ENCODE data around the gene CNDP1.

The CNDP1 gene

GRCh38 chr18:74631623-74632350 is 97.5 kb downstream of the CNDP1 start:
- H3K23ac ChIP-seq (ENCODE audit: low read length): no peak overlapping the region
- no peaks in the 10 kb centered on the region for H3K9me3 ChIP-seq (ENCODE audit: insufficient read depth, low read depth, low read length)
- no peak overlapping the region for H3K4ac ChIP-seq (ENCODE audit: low read depth, low read length)
- no peak overlapping the region for H2BK120ac ChIP-seq (ENCODE audit: insufficient read depth, low read length, poor library complexity)
- no peak overlapping the region for H3K18ac ChIP-seq (ENCODE audit: low read length)
- H3K36me3 ChIP-seq (ENCODE audit: control insufficient read depth in 1 of 2, insufficient read depth in 2 of 2, low read length in 2 of 2): peaks cover 0 to 2% of the 10 kb centered on the region in 2 experiments
- H3K27ac ChIP-seq (ENCODE audit: low read depth, low read length): no peak overlapping the region
- no peaks in the 10 kb centered on the region for H3K27me3 ChIP-seq (ENCODE audit: insufficient read depth, low read length)
- H2BK5ac ChIP-seq (ENCODE audit: low read depth, low read length, poor library complexity): no peak overlapping the region
- H3K4me3 ChIP-seq (ENCODE audit: low read depth, low read length): no peak overlapping the region
- H4K91ac ChIP-seq (ENCODE audit: low read depth, low read length): no peak overlapping the region
- H3K4me1 ChIP-seq (ENCODE audit: control insufficient read depth in 1 of 2, insufficient read depth in 2 of 2, low read length in 2 of 2): peaks cover 6 to 22% of the 10 kb centered on the region in 2 experiments
- WGBS (ENCODE audit: extremely low coverage, insufficient coverage, insufficient read length): no CpG with 5 or more reads among the region's 13 CpGs
- H4K12ac ChIP-seq (ENCODE audit: low read depth, low read length): no peak overlapping the region
- no peak overlapping the region for H2AFZ ChIP-seq (ENCODE audit: insufficient read depth, low read length, poor library complexity)
- H3K79me1 ChIP-seq (ENCODE audit: low read length): no peaks in the 10 kb centered on the region
- no peaks in the 10 kb centered on the region for H3K79me2 ChIP-seq (ENCODE audit: control insufficient read depth, insufficient read depth, low read length, poor library complexity)
- H2BK12ac ChIP-seq (ENCODE audit: low read length): no peak overlapping the region
- no peak overlapping the region for H3K4me2 ChIP-seq (ENCODE audit: low read length)
- no peak overlapping the region for H3K9ac ChIP-seq (ENCODE audit: low read length)
- no peak overlapping the region for H3K14ac ChIP-seq (ENCODE audit: low read length)
- H4K8ac ChIP-seq (ENCODE audit: low read depth, low read length): no peak overlapping the region
- H2AK5ac ChIP-seq (ENCODE audit: low read length): no peak overlapping the region
- DNase-seq: peak in 1 of 2 donors; percentile 37

DNA sequence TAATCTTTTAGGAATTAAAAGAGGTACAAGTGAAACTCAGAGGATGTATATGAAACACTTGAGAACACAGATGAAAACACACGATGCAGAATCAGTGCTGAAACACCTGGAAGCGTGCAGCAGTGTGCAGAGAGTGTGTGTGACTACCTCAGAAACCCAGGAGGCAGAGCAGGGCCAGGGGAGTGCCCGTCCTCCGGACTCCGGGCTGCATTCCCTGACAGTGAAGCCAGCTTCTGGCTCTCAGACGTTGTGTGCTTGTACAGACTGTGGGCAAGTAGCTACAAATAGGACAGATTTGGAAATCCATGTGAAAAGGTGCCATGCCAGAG is 98.0 kb downstream of the CNDP1 start:
- no peak overlapping the region for H3K18ac ChIP-seq (ENCODE audit: low read length)
- H3K79me2 ChIP-seq (ENCODE audit: control insufficient read depth, insufficient read depth, low read length, poor library complexity): no peaks in the 10 kb centered on the region
- no peak overlapping the region for H3K4me3 ChIP-seq (ENCODE audit: low read depth, low read length)
- no peak overlapping the region for H3K9ac ChIP-seq (ENCODE audit: low read length)
- H3K14ac ChIP-seq (ENCODE audit: low read length): no peak overlapping the region
- H3K27ac ChIP-seq (ENCODE audit: low read depth, low read length): no peak overlapping the region
- no peak overlapping the region for H2BK5ac ChIP-seq (ENCODE audit: low read depth, low read length, poor library complexity)
- no peak overlapping the region for H4K12ac ChIP-seq (ENCODE audit: low read depth, low read length)
- no peak overlapping the region for H2AK5ac ChIP-seq (ENCODE audit: low read length)
- no peak overlapping the region for H3K4me2 ChIP-seq (ENCODE audit: low read length)
- H3K23ac ChIP-seq (ENCODE audit: low read length): no peak overlapping the region
- peaks cover 6 to 22% of the 10 kb centered on the region in 2 experiments for H3K4me1 ChIP-seq (ENCODE audit: control insufficient read depth in 1 of 2, insufficient read depth in 2 of 2, low read length in 2 of 2)
- no peaks in the 10 kb centered on the region for H3K9me3 ChIP-seq (ENCODE audit: insufficient read depth, low read depth, low read length)
- DNase-seq: no peak
- H4K91ac ChIP-seq (ENCODE audit: low read depth, low read length): no peak overlapping the region
- H3K4ac ChIP-seq (ENCODE audit: low read depth, low read length): no peak overlapping the region
- no CpG with 5 or more reads among the region's 6 CpGs for WGBS (ENCODE audit: extremely low coverage, insufficient coverage, insufficient read length)
- H3K79me1 ChIP-seq (ENCODE audit: low read length): no peaks in the 10 kb centered on the region
- no peak overlapping the region for H4K8ac ChIP-seq (ENCODE audit: low read depth, low read length)
- no peak overlapping the region for H2BK120ac ChIP-seq (ENCODE audit: insufficient read depth, low read length, poor library complexity)
- H2BK12ac ChIP-seq (ENCODE audit: low read length): no peak overlapping the region
- H2AFZ ChIP-seq (ENCODE audit: insufficient read depth, low read length, poor library complexity): no peak overlapping the region
- H3K27me3 ChIP-seq (ENCODE audit: insufficient read depth, low read length): no peaks in the 10 kb centered on the region
- H3K36me3 ChIP-seq (ENCODE audit: control insufficient read depth in 1 of 2, insufficient read depth in 2 of 2, low read length in 2 of 2): peaks cover 0 to 2% of the 10 kb centered on the region in 2 experiments

DNA sequence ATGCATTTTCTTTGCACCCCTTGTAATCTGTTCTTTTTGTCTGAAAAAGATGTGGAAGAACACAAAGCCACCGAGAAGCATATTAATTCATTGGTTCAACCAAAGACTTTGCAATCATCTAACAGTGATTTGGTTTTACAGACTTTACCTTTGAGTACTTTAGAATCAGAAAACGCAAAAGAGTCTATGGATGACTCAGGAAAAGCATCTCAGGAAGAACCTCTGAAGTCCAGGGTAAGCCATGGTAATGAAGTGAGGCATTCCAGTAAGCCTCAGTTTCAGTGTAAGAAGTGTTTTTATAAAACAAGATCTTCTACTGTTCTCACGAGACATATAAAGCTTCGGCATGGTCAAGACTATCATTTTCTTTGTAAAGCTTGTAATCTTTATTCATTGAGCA is 98.6 kb downstream of the CNDP1 start:
- no peak overlapping the region for H2BK5ac ChIP-seq (ENCODE audit: low read depth, low read length, poor library complexity)
- no peak overlapping the region for H3K9ac ChIP-seq (ENCODE audit: low read length)
- no peak overlapping the region for H2AK5ac ChIP-seq (ENCODE audit: low read length)
- H3K4me3 ChIP-seq (ENCODE audit: low read depth, low read length): no peak overlapping the region
- H2AFZ ChIP-seq (ENCODE audit: insufficient read depth, low read length, poor library complexity): no peak overlapping the region
- no peak overlapping the region for H3K4ac ChIP-seq (ENCODE audit: low read depth, low read length)
- no peak overlapping the region for H3K18ac ChIP-seq (ENCODE audit: low read length)
- no peak overlapping the region for H2BK120ac ChIP-seq (ENCODE audit: insufficient read depth, low read length, poor library complexity)
- no peak overlapping the region for H3K4me2 ChIP-seq (ENCODE audit: low read length)
- DNase-seq: no peak
- H3K14ac ChIP-seq (ENCODE audit: low read length): no peak overlapping the region
- H3K23ac ChIP-seq (ENCODE audit: low read length): no peak overlapping the region
- H3K36me3 ChIP-seq (ENCODE audit: control insufficient read depth in 1 of 2, insufficient read depth in 2 of 2, low read length in 2 of 2): peaks cover 0 to 2% of the 10 kb centered on the region in 2 experiments
- no peak overlapping the region for H4K12ac ChIP-seq (ENCODE audit: low read depth, low read length)
- H4K8ac ChIP-seq (ENCODE audit: low read depth, low read length): no peak overlapping the region
- no peak overlapping the region for H2BK12ac ChIP-seq (ENCODE audit: low read length)
- WGBS (ENCODE audit: extremely low coverage, insufficient coverage, insufficient read length): no CpG with 5 or more reads among the region's 4 CpGs
- H3K27ac ChIP-seq (ENCODE audit: low read depth, low read length): no peak overlapping the region
- H3K4me1 ChIP-seq (ENCODE audit: control insufficient read depth in 1 of 2, insufficient read depth in 2 of 2, low read length in 2 of 2): peaks cover 6 to 22% of the 10 kb centered on the region in 2 experiments
- no peaks in the 10 kb centered on the region for H3K27me3 ChIP-seq (ENCODE audit: insufficient read depth, low read length)
- H4K91ac ChIP-seq (ENCODE audit: low read depth, low read length): no peak overlapping the region
- no peaks in the 10 kb centered on the region for H3K79me2 ChIP-seq (ENCODE audit: control insufficient read depth, insufficient read depth, low read length, poor library complexity)
- no peaks in the 10 kb centered on the region for H3K9me3 ChIP-seq (ENCODE audit: insufficient read depth, low read depth, low read length)
- H3K79me1 ChIP-seq (ENCODE audit: low read length): no peaks in the 10 kb centered on the region

- Histone ChIP-seq H4K8ac (ENCODE audit: low read depth, low read length) (no peak overlapping the region), H3K4me2 (ENCODE audit: low read length) (no peak overlapping the region), H3K18ac (ENCODE audit: low read length) (no peak overlapping the region), H2BK12ac (ENCODE audit: low read length) (no peak overlapping the region), H3K27ac (ENCODE audit: low read depth, low read length) (no peak overlapping the region), H4K12ac (ENCODE audit: low read depth, low read length) (no peak overlapping the region), H3K27me3 (ENCODE audit: insufficient read depth, low read length) (no peaks in the 10 kb centered on the region), H3K4me1 (ENCODE audit: control insufficient read depth in 1 of 2, insufficient read depth in 2 of 2, low read length in 2 of 2) (peaks cover 6 to 19% of the 10 kb centered on the region in 2 experiments), H3K9me3 (ENCODE audit: insufficient read depth, low read depth, low read length) (no peaks in the 10 kb centered on the region), H3K14ac (ENCODE audit: low read length) (no peak overlapping the region), H3K23ac (ENCODE audit: low read length) (no peak overlapping the region), H3K36me3 (ENCODE audit: control insufficient read depth in 1 of 2, insufficient read depth in 2 of 2, low read length in 2 of 2) (peaks cover 0 to 2% of the 10 kb centered on the region in 2 experiments), H2AK5ac (ENCODE audit: low read length) (no peak overlapping the region), H3K79me1 (ENCODE audit: low read length) (no peaks in the 10 kb centered on the region), H3K9ac (ENCODE audit: low read length) (no peak overlapping the region), H3K4me3 (ENCODE audit: low read depth, low read length) (no peak overlapping the region), H4K91ac (ENCODE audit: low read depth, low read length) (no peak overlapping the region), H2BK120ac (ENCODE audit: insufficient read depth, low read length, poor library complexity) (no peak overlapping the region), H3K79me2 (ENCODE audit: control insufficient read depth, insufficient read depth, low read length, poor library complexity) (no peaks in the 10 kb centered on the region), H2AFZ (ENCODE audit: insufficient read depth, low read length, poor library complexity) (no peak overlapping the region), H3K4ac (ENCODE audit: low read depth, low read length) (no peak overlapping the region), H2BK5ac (ENCODE audit: low read depth, low read length, poor library complexity) (no peak overlapping the region)
- WGBS (ENCODE audit: extremely low coverage, insufficient coverage, insufficient read length): no CpG with 5 or more reads among the region's 13 CpGs
- DNase-seq: no peak
Measured at GRCh38 chr18:74633652-74634352, 99.5 kb downstream of the CNDP1 start.
